A549 (cell line): Measurements from ENCODE around the gene MYOG. TPM values are rescaled to one million over a fixed set of nuclear protein-coding genes. Genes with fewer than 3 reads are reported as not detected.

Experiments used
- ATAC-seq, 2 experiments: fragments of 200-7000 bp in 1 of 2; fragments of >200 bp in 1 of 2; cut with Nextera tagmentation in 1 of 2; cut with Tn5 transposase in 1 of 2; 3 replicates each; pipeline versions ENCODE4 v1.8.0 to v1.9.1; 2018 to 2020; ENCODE audit warnings: mild to moderate bottlenecking in 1 of 2, moderate library complexity in 1 of 2
- CTCF ChIA-PET: fragments of 300-600 bp; sonication (Branson Sonifier 250); formaldehyde crosslinking; extraction: SDS; loops from one replicate; lab custom pipeline; 2021; ENCODE audit warnings: antibody characterized with exemption, inconsistent platforms; lab: Yijun Ruan, JAX
- POLR2A ChIA-PET: fragments of 350-600 bp; formaldehyde crosslinking; extraction: SDS; loops from one replicate; lab custom pipeline; 2021; ENCODE audit warnings: antibody characterized with exemption, inconsistent platforms; lab: Yijun Ruan, JAX
- DNase-seq, 2 experiments: peaks; one replicate each; pipeline versions ENCODE4 v3.0.0 to v3.0.0-alpha.2; 2011 to 2016; ENCODE audit warnings: low read depth in 1 of 2, low spot score in 1 of 2
- FAIRE-seq: peaks from 2 replicates; lab custom pipeline; 2011; peaks lifted over from hg19 to GRCh38; lab: Jason Lieb, UNC
- H3K27ac ChIP-seq, 2 experiments: fragments of >200 bp; sonication (Bioruptor Twin); formaldehyde crosslinking; 3 replicates each; pipeline ENCODE4 v1.5.1; 2016 to 2017
- H3K4me1 ChIP-seq: fragments of >200 bp; sonication (Bioruptor Twin); formaldehyde crosslinking; 3 replicates; pipeline ENCODE4 v1.6.1; 2016
- H3K4me2 ChIP-seq: fragments of >200 bp; sonication (Bioruptor Twin); formaldehyde crosslinking; 3 replicates; pipeline ENCODE4 v1.6.1; 2016
- H3K4me3 ChIP-seq: fragments of >200 bp; sonication (Bioruptor Twin); formaldehyde crosslinking; 3 replicates; pipeline ENCODE4 v1.5.1; 2016
- H3K9me3 ChIP-seq: fragments of >200 bp; sonication (Bioruptor Twin); formaldehyde crosslinking; 3 replicates; pipeline ENCODE4 v1.6.1; 2016
- CBX2 ChIP-seq: fragments of 200-600 bp; sonication (generic); IDR thresholded peaks from 2 replicates; pipeline ENCODE4 v1.6.1; 2016; ENCODE audit warnings: low read depth, mild to moderate bottlenecking, borderline replicate concordance
- CBX8 ChIP-seq: fragments of 200-600 bp; sonication (generic); IDR thresholded peaks from 2 replicates; pipeline ENCODE4 v1.6.1; 2016
- CEBPB ChIP-seq, 2 experiments: fragments of >200 bp in 1 of 2; sonication (Bioruptor Twin) in 1 of 2; formaldehyde crosslinking in 1 of 2; IDR thresholded peaks; 2 replicates each; pipeline ENCODE4 v1.6.1; 2012 to 2016
- CHD2 ChIP-seq: fragments of 150-350 bp; IDR thresholded peaks from 2 replicates; pipeline ENCODE4 v1.6.1; 2014; ENCODE audit warnings: low read length; ENCODE audit not compliant: partially characterized antibody
- CHD4 ChIP-seq: fragments of 200-600 bp; sonication (generic); IDR thresholded peaks from 2 replicates; pipeline ENCODE4 v1.6.1; 2016; ENCODE audit warnings: antibody characterized with exemption, mild to moderate bottlenecking, borderline replicate concordance
- EHMT2 ChIP-seq: fragments of 200-600 bp; sonication (generic); IDR thresholded peaks from 2 replicates; pipeline ENCODE4 v1.6.1; 2016; ENCODE audit warnings: antibody characterized with exemption, low read depth, mild to moderate bottlenecking, moderate library complexity
- ELK1 ChIP-seq: fragments of 150-350 bp; IDR thresholded peaks from 2 replicates; pipeline ENCODE4 v1.6.1; 2014; ENCODE audit warnings: low read depth, mild to moderate bottlenecking, low read length
- EP300 ChIP-seq, 2 experiments: fragments of >200 bp; sonication (Bioruptor Twin); formaldehyde crosslinking; IDR thresholded peaks; 2 replicates in 1 of 2; 3 replicates in 1 of 2; pipeline ENCODE4 v1.6.1; 2016 to 2017
- FOSL2 ChIP-seq, 2 experiments: fragments of 450-650 bp in 1 of 2; fragments of >200 bp in 1 of 2; sonication (Bioruptor Twin) in 1 of 2; formaldehyde crosslinking; IDR thresholded peaks; 2 replicates each; pipeline versions ENCODE4 v1.5.0 to v1.6.1; 2016 to 2020; ENCODE audit warnings: mild to moderate bottlenecking in 1 of 2, moderate library complexity in 1 of 2
- GATA3 ChIP-seq: IDR thresholded peaks from 2 replicates; pipeline ENCODE4 v1.6.1; 2012; ENCODE audit warnings: borderline replicate concordance
- HEYL ChIP-seq: fragments of 250-450 bp; sonication (Bioruptor Pico); IDR thresholded peaks from 2 replicates; pipeline ENCODE4 v1.8.0; 2021; ENCODE audit warnings: mild to moderate bottlenecking, moderate library complexity
- HOXA7 ChIP-seq: fragments of 250-450 bp; sonication (Bioruptor Pico); IDR thresholded peaks from 2 replicates; pipeline ENCODE4 v1.5.0; 2020; ENCODE audit warnings: mild to moderate bottlenecking, moderate library complexity
- HOXB5 ChIP-seq: fragments of 250-450 bp; sonication (Bioruptor Pico); IDR thresholded peaks from 2 replicates; pipeline ENCODE4 v1.5.0; 2020; ENCODE audit warnings: mild to moderate bottlenecking, moderate library complexity
- KDM1A ChIP-seq: fragments of 200-600 bp; sonication (generic); IDR thresholded peaks from 2 replicates; pipeline ENCODE4 v1.6.1; 2016; ENCODE audit warnings: low read depth, mild to moderate bottlenecking
- KDM5A ChIP-seq: fragments of 200-600 bp; sonication (generic); IDR thresholded peaks from 2 replicates; pipeline ENCODE4 v1.6.1; 2016; ENCODE audit warnings: antibody characterized with exemption, mild to moderate bottlenecking
- MAZ ChIP-seq: fragments of 150-350 bp; IDR thresholded peaks from 2 replicates; pipeline ENCODE4 v1.6.1; 2014; ENCODE audit warnings: antibody characterized with exemption, low read depth, low read length, borderline replicate concordance
- NR3C1 ChIP-seq: fragments of >200 bp; sonication (Bioruptor Twin); formaldehyde crosslinking; IDR thresholded peaks from 3 replicates; pipeline ENCODE4 v1.6.1; 2017
- PBX3 ChIP-seq: IDR thresholded peaks from 2 replicates; pipeline ENCODE4 v1.6.1; 2012
- POLR2A ChIP-seq: IDR thresholded peaks from 2 replicates; pipeline ENCODE4 v1.6.1; 2012; ENCODE audit warnings: mild to moderate bottlenecking, low read length
- RCOR1 ChIP-seq: fragments of 150-350 bp; IDR thresholded peaks from 2 replicates; pipeline ENCODE4 v1.6.1; 2014; ENCODE audit warnings: antibody characterized with exemption, low read length, low read depth
- TP53 ChIP-seq: fragments of 250-450 bp; sonication (Bioruptor Pico); IDR thresholded peaks from 2 replicates; pipeline ENCODE4 v1.5.0; 2021; ENCODE audit warnings: mild to moderate bottlenecking, moderate library complexity
- ZC3H11A ChIP-seq: fragments of 450-650 bp; IDR thresholded peaks from 2 replicates; pipeline ENCODE4 v1.6.1; 2014; ENCODE audit warnings: antibody characterized with exemption, mild to moderate bottlenecking
- ZFP36 ChIP-seq: fragments of 450-650 bp; IDR thresholded peaks from 2 replicates; pipeline ENCODE4 v1.6.1; 2014; ENCODE audit warnings: borderline replicate concordance; ENCODE audit not compliant: partially characterized antibody
- ZNF302 ChIP-seq: fragments of 250-450 bp; sonication (Bioruptor Pico); IDR thresholded peaks from 2 replicates; pipeline ENCODE4 v1.9.0; 2021; ENCODE audit warnings: inconsistent platforms, mild to moderate bottlenecking, moderate library complexity
- ZSCAN20 ChIP-seq: fragments of 250-450 bp; sonication (Bioruptor Pico); IDR thresholded peaks from 2 replicates; pipeline ENCODE4 v1.8.0; 2022; ENCODE audit warnings: mild to moderate bottlenecking, moderate library complexity
- WGBS: methylation state at CpG from one replicate; pipeline ENCODE4 v1.1.6; 2017; ENCODE audit errors: missing lambda C conversion rate; 5-methylcytosine and 5-hydroxymethylcytosine counted together
- polyA plus RNA-seq, 4 experiments: library from polyadenylated mRNA; depleted of rRNA in 3 of 4; stranded (reverse); fragments of >200 nt; fragmentation: RNase III in 1 of 4; extraction: RNeasy Plus Mini Kit Qiagen cat#74134 plus additional on column Dnase treatment in 1 of 4; gene quantifications; 2 replicates in 3 of 4; 3 replicates in 1 of 4; pipeline ENCODE4 v1.2.3, GENCODE V29; 2011 to 2017

MYOG gene
- polyA plus RNA-seq, 2 of the 4 experiments (the other 2 are of a cell fraction): not detected

GRCh38 chr1:203100516-203100869 lies 14.7 kb upstream of the MYOG start:
- FAIRE-seq (no peak), DNase-seq (no peak), ATAC-seq (no peak)
- H3K4me2 ChIP-seq: no peak overlapping the region
- no peak overlapping the region for H3K4me3 ChIP-seq
- POLR2A ChIA-PET: no interaction called here
- H3K27ac ChIP-seq: no peak overlapping the region
- TF ChIP-seq EP300 (IDR thresholded peaks at IDR 0.05): no peak
- no peak for TF ChIP-seq GATA3
- no peak for TF ChIP-seq PBX3
- TF ChIP-seq KDM5A: no peak
- no peak for TF ChIP-seq CBX8
- TF ChIP-seq ZSCAN20 (CRISPR knock-in tag): no peak
- no peak for TF ChIP-seq NR3C1
- no peak for TF ChIP-seq ZNF302 (CRISPR knock-in tag)
- TF ChIP-seq HOXA7 (CRISPR knock-in tag): no peak
- no peak for TF ChIP-seq ELK1
- TF ChIP-seq EHMT2: no peak
- no peak for TF ChIP-seq ZFP36
- TF ChIP-seq KDM1A: no peak
- TF ChIP-seq ZC3H11A: no peak
- TF ChIP-seq, all 56 proteins: peak for 0
- no peaks in the 10 kb centered on the region for H3K4me1 ChIP-seq
- peaks cover 6% of the 10 kb centered on the region; the same call in 2 of the 3 replicates for H3K9me3 ChIP-seq
- CTCF ChIA-PET: interaction anchor here (0.9 to 3.0 kb wide), 4 partner anchors 13 to 116 kb away, joined by 3 to 14 read pairs (median 3); no protein-coding TSS in a partner anchor

- H3K4me2 ChIP-seq: no peak overlapping the region
- H3K27ac ChIP-seq: no peak overlapping the region
- 65% methylated on average over 7 of the region's 7 CpGs for WGBS
- TF ChIP-seq CHD4 (no peak), RCOR1 (no peak), KDM1A (no peak), HOXB5 (no peak), ELK1 (no peak), CHD2 (no peak), GATA3 (no peak), CBX2 (no peak), MAZ (no peak), TP53 (CRISPR knock-in tag) (no peak), HEYL (no peak), FOSL2 (IDR thresholded peaks at IDR 0.05) (no peak), FOSL2 (CRISPR knock-in tag; IDR thresholded peaks at IDR 0.05) (no peak), CEBPB (IDR thresholded peaks at IDR 0.05) (no peak), POLR2A (no peak)
- no peaks in the 10 kb centered on the region for H3K4me1 ChIP-seq
- POLR2A ChIA-PET: no interaction called here
- DNase-seq (no peak), FAIRE-seq (no peak), ATAC-seq (no peak)
- H3K9me3 ChIP-seq: peaks cover 8% of the 10 kb centered on the region
- CTCF ChIA-PET: interaction anchor here (0.9 to 4.4 kb wide), 6 partner anchors 13 to 116 kb away, joined by 3 to 20 read pairs (median 8); no protein-coding TSS in a partner anchor
- H3K4me3 ChIP-seq: no peak overlapping the region
Measured at GRCh38 chr1:203099805-203100515, 14.1 kb upstream of the MYOG start.
